Measurements from ENCODE around the gene FAM3D.

- TF ChIP-seq CTCF (IDR thresholded peaks at IDR 0.05) (no peak), EZH2phosphoT487 (IDR thresholded peaks at IDR 0.05) (no peak)
Measured at GRCh38 chr3:58664611-58665010, 2.0 kb downstream of the FAM3D start.
